ENCODE measurements around the gene SPA17.
A peak's percentile ranks its signal among the peaks of the same experiment; 100 is the strongest.

The SPA17 gene

GRCh38 chr11:124724979-124725718, 51.4 kb downstream of the SPA17 start:
- in situ Hi-C loops (cut with MboI; ENCODE audit: low pct_unique_long_range_greater_than_20kb, low sequenced_read_pairs, unreplicated experiment): no loop called here
- TF ChIP-seq CTCF (IDR thresholded peaks at IDR 0.05; ENCODE audit: extremely low read depth, insufficient read depth, missing control alignments): no peak

GRCh38 chr11:124725719-124726105, 52.0 kb downstream of the SPA17 start:
- DNase-seq (ENCODE audit: low spot score): no peak
- TF ChIP-seq CTCF (IDR thresholded peaks at IDR 0.05; ENCODE audit: extremely low read depth, insufficient read depth, missing control alignments): no peak
- in situ Hi-C loops (cut with MboI; ENCODE audit: low pct_unique_long_range_greater_than_20kb, low sequenced_read_pairs, unreplicated experiment): no loop called here

More at GRCh38 chr11:124724979-124725718, 51.4 kb downstream of the SPA17 start:
- DNase-seq (ENCODE audit: low spot score): peak; percentile 56

- in situ Hi-C loops (cut with MboI; ENCODE audit: low pct_unique_long_range_greater_than_20kb, low sequenced_read_pairs, unreplicated experiment): no loop called here
- TF ChIP-seq CTCF (IDR thresholded peaks at IDR 0.05; ENCODE audit: extremely low read depth, insufficient read depth, missing control alignments): no peak
- no peak for DNase-seq (ENCODE audit: low spot score)
Observed at GRCh38 chr11:124727474-124727873, 53.8 kb downstream of the SPA17 start.

GRCh38 chr11:124728134-124728533, 54.4 kb downstream of the SPA17 start:
- in situ Hi-C loops (cut with MboI; ENCODE audit: low pct_unique_long_range_greater_than_20kb, low sequenced_read_pairs, unreplicated experiment): no loop called here
- no peak for DNase-seq (ENCODE audit: low spot score)
- TF ChIP-seq CTCF (IDR thresholded peaks at IDR 0.05; ENCODE audit: extremely low read depth, insufficient read depth, missing control alignments): no peak

- in situ Hi-C loops (cut with MboI; ENCODE audit: low pct_unique_long_range_greater_than_20kb, low sequenced_read_pairs, unreplicated experiment): no loop called here
- no peak for DNase-seq (ENCODE audit: low spot score)
- no peak for TF ChIP-seq CTCF (IDR thresholded peaks at IDR 0.05; ENCODE audit: extremely low read depth, insufficient read depth, missing control alignments)
Observed at GRCh38 chr11:124729571-124729970, 55.9 kb downstream of the SPA17 start.

GRCh38 chr11:124732230-124732629, 58.5 kb downstream of the SPA17 start:
- no peak for DNase-seq (ENCODE audit: low spot score)
- no peak for TF ChIP-seq CTCF (IDR thresholded peaks at IDR 0.05; ENCODE audit: extremely low read depth, insufficient read depth, missing control alignments)
- in situ Hi-C loops (cut with MboI; ENCODE audit: low pct_unique_long_range_greater_than_20kb, low sequenced_read_pairs, unreplicated experiment): no loop called here
